A673 (cell line): Measurements from ENCODE around the gene NR1H2.

Source experiments
- CTCF ChIP-seq: fragments of 300-800, 200-600 bp; sonication (generic); conservative IDR thresholded peaks from 2 replicates; pipeline ENCODE4 v1.5.1; 2017; ENCODE audit warnings: low read depth, mild to moderate bottlenecking, antibody characterized with exemption, low read length, moderate library complexity, mixed read lengths
- EZH2 ChIP-seq: fragments of 200-600 bp; sonication (generic); IDR thresholded peaks from 2 replicates; pipeline ENCODE4 v1.6.1; 2017; ENCODE audit warnings: borderline replicate concordance, low read depth, mild to moderate bottlenecking, mixed read lengths, antibody characterized with exemption, low read length; ENCODE audit not compliant: poor library complexity, severe bottlenecking

- TF ChIP-seq CTCF (no peak), EZH2 (no peak)
These were observed 7.0 kb downstream of the NR1H2 start for GRCh38 chr19:50383001-50383851.
